Bronchial epithelial cell (primary cell): Measurements from ENCODE around the gene TUSC2. TPM values are rescaled to one million over a fixed set of nuclear protein-coding genes. Genes with fewer than 3 reads are reported as not detected.

Experiments used
- DNase-seq: peaks from one replicate; pipeline ENCODE4 v3.0.0-alpha.2; 2010; ENCODE audit warnings: low read depth
- FAIRE-seq: peaks from 2 replicates; lab custom pipeline; 2011; peaks lifted over from hg19 to GRCh38; lab: Jason Lieb, UNC
- H3K27me3 ChIP-seq: 2 replicates; pipeline ENCODE4 v1.5.1; 2011; ENCODE audit warnings: low read length; ENCODE audit not compliant: control insufficient read depth, insufficient read depth
- H3K36me3 ChIP-seq: 2 replicates; pipeline ENCODE4 v1.5.1; 2011; ENCODE audit warnings: low read length; ENCODE audit not compliant: control insufficient read depth, insufficient read depth
- H3K4me3 ChIP-seq: 2 replicates; pipeline ENCODE4 v1.5.1; 2011; ENCODE audit warnings: mild to moderate bottlenecking, low read depth, low read length, control low read depth
- CTCF ChIP-seq: IDR thresholded peaks from 2 replicates; pipeline ENCODE4 v1.5.1; 2011; ENCODE audit warnings: mild to moderate bottlenecking, moderate library complexity, low read length, control low read depth, inconsistent platforms; ENCODE audit not compliant: insufficient read depth, severe bottlenecking
- total RNA-seq: library from RNA; depleted of rRNA; stranded (reverse); fragments of >200 nt; gene quantifications from 2 replicates; pipeline ENCODE4 v1.2.1, GENCODE V29; 2014

The TUSC2 gene, protein sequence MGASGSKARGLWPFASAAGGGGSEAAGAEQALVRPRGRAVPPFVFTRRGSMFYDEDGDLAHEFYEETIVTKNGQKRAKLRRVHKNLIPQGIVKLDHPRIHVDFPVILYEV
- total RNA-seq = 21.9 and 23.3 TPM in 2 replicates

DNA sequence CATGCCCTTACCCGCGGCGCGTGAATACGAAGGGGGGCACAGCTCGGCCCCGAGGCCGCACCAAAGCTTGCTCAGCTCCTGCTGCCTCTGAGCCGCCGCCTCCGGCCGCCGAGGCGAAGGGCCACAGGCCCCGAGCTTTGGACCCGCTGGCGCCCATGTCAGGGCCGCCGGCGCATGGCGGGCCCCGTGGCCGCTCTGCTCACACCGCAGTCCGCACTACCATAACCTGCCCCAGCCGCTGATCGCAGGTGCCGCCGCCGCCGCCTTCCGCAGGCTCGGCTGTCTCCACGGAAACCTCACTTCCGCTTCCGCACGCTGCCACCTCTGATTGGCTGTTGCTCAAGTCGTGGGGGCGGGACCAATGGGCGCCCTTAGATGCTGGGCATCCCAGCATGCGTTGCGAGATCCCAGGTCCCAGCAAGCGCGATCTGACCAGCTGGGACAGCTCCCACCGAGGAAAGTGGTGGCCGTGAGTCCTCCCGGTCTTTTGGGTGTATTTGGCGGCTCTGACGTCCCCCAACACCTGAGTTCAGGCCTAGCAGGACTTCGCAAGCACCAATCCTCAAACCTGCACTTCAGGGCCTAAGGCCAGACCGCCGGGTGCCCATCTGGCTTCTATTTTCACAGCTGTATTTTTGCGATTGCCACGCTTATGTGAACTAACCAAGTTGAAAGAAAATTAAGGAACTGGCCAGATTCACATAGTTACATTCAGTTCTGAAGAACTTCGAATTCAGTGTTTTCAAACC is at the start of gene TUSC2:
Gene TUSC2 (minus strand): TSS at position 281 of the 749 bp plus-strand sequence. CDS start 124 bp downstream, at position 157.
- DNase-seq (peak; percentile 94), FAIRE-seq (peak; percentile 7)
- Histone ChIP-seq H3K27me3 (no peaks in the 10 kb centered on the region), H3K36me3 (peaks cover 26% of the 10 kb centered on the region), H3K4me3 (peak within 1 kb of the TSS; percentile 95)
- TF ChIP-seq CTCF = no peak

GRCh38 chr3:50375258-50375931 is 47.4 kb upstream of the TUSC2 start:
- Histone ChIP-seq H3K36me3 (no peaks in the 10 kb centered on the region), H3K4me3 (no peak overlapping the region), H3K27me3 (peaks cover 4% of the 10 kb centered on the region)
- no peak for FAIRE-seq
- no peak for DNase-seq
- no peak for TF ChIP-seq CTCF

DNA sequence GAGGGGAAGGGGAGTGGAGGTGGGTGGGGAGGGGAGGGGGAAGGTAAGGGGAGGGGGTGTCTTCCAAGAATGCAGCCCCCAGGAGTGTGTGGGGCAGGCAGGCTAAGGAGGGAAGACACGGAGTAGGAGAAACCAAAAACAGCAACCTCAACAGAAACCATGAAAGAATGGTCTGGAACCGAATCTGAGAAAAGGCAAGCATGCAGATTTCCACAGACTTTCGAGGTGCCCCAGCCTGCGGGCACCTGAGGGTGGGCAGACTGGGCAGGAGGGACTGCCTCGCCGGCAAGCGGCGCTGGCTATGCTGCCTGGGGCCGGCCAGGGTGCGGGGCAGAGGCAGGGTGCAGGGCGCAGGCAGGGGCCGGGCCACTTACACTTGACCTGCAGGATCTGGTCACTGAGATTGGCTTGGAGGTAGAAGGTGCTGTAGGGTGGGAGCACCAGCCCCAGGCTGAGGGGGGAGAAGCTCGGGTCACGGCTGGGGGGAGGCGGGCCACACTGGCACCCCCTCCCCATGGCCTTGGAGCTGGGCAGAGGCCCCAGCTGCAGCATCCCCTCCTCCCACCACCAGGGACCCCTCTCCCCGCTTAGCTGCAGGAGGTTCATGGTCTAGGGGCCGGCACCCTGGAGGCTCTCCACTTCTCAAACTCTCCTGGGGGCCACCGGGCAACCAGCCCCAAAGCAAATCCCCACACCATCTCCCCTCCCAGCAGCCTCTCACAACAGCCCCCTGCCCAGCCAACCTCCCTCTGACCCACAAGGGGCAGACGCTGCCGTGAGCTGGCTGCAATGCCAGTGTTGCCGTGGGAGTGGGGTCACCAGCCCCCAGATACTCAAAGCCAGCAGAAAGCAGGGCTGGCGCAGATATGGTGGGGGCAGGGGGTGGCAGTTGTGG is 46.6 kb upstream of the TUSC2 start:
- H3K36me3 ChIP-seq = no peaks in the 10 kb centered on the region

DNA sequence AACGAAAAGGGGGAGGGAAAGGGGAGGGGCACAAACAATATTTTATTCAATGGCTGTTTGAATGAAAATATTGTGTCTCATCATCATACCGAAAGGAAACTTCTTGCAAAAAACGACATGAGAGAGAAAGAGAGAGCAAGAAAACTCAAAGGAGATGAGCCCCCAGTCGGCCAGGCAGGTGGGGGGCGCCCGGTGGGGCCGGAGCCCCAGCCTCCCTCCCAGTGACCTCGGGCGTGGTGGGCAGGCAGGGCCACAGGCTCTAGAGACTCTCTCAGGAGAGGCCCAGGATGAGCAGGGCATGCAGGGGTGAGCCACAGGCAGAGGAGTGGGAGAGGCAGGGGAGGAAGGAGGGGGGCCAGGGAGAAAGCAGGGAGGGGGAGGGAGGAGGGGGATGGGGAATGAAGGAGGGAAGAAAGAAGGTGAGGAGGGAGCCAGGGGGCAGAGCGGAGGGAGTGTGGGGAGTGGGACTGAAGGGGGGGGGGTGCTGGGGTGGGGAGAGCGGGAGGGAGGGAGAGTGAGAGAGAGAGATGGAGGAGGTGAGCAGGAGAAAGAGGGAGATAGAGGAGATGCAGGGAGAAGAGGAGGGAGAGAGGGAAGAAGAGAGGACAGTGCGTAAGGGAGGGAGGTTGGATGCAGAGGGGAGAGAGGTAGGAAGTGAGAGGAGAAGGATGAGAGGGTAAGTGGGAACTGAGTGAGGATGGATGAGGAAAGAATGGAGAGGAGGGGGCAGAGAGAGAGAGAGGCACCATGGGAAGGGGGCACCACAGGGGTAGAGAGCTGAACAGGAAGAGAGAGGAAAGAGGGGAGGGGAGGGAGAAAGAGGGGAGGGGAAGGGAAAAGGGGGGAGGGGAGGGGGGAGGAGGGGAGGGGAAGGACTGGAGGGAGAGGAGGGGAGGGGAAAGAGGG is 45.4 kb upstream of the TUSC2 start:
- DNase-seq (no peak), FAIRE-seq (no peak)
- TF ChIP-seq CTCF = no peak
- Histone ChIP-seq H3K27me3 (peaks cover 4% of the 10 kb centered on the region), H3K36me3 (no peaks in the 10 kb centered on the region), H3K4me3 (no peak overlapping the region)

More for the DNA sequence above, 46.6 kb upstream of the TUSC2 start:
- no peak for TF ChIP-seq CTCF
- FAIRE-seq = no peak
- DNase-seq = no peak
- no peak overlapping the region for H3K4me3 ChIP-seq
- peaks cover 4% of the 10 kb centered on the region for H3K27me3 ChIP-seq

- no peak for DNase-seq
- TF ChIP-seq CTCF = no peak
- no peak for FAIRE-seq
- Histone ChIP-seq H3K36me3 (no peaks in the 10 kb centered on the region), H3K4me3 (no peak overlapping the region), H3K27me3 (peaks cover 4% of the 10 kb centered on the region)
Observed at GRCh38 chr3:50372349-50372748, 44.3 kb upstream of the TUSC2 start.
